Stimulated activated CD8-positive, alpha-beta memory T cell treated with anti-CD3 and anti-CD28 coated beads, Interleukin-2, amount 100 ng/mL, for 48 hours (primary cell): ENCODE measurements around the gene SMPX.
A peak's percentile ranks its signal among the peaks of the same experiment; 100 is the strongest.
"Not testable (repeated sequence)": the region's sequence is repeated elsewhere in the genome, so short reads cannot be mapped to it uniquely, and the experiment has no call there.

Experiments
- DNase-seq, 2 donors: peaks; one replicate each; pipeline ENCODE4 v3.0.0-alpha.2; 2020; ENCODE audit warnings: low read depth in 2 of 2

SMPX gene

GRCh38 chrX:21757960-21758359 is at the start of gene SMPX:
TSS of gene SMPX (minus strand) at chrX:21758116. CDS start at chrX:21754290, 3,826 bp downstream.
- DNase-seq = no peak

- no peak for DNase-seq
Measured at GRCh38 chrX:21806691-21807090, 48.8 kb upstream of the SMPX start.

- DNase-seq = no peak
Measured at GRCh38 chrX:21802839-21803238, 44.9 kb upstream of the SMPX start.

GRCh38 chrX:21802054-21802670 is 44.2 kb upstream of the SMPX start:
- no peak for DNase-seq

- DNase-seq = no peak
Measured at GRCh38 chrX:21800344-21800770, 42.4 kb upstream of the SMPX start.

- no peak for DNase-seq
Measured at GRCh38 chrX:21799767-21800166, 41.9 kb upstream of the SMPX start.

GRCh38 chrX:21798677-21799219 is 40.8 kb upstream of the SMPX start:
- DNase-seq = no peak

GRCh38 chrX:21781976-21782375 is 24.1 kb upstream of the SMPX start:
- no peak for DNase-seq

- no peak for DNase-seq
Measured at GRCh38 chrX:21781525-21781924, 23.6 kb upstream of the SMPX start.

GRCh38 chrX:21779095-21779494 is 21.2 kb upstream of the SMPX start:
- DNase-seq = no peak

- DNase-seq = no peak
Measured at GRCh38 chrX:21778236-21778635, 20.3 kb upstream of the SMPX start.

GRCh38 chrX:21775128-21775527 is 17.2 kb upstream of the SMPX start:
- not testable (repeated sequence) for DNase-seq

- DNase-seq = not testable (repeated sequence)
Measured at GRCh38 chrX:21773036-21773435, 15.1 kb upstream of the SMPX start.

- DNase-seq = no peak
Measured at GRCh38 chrX:21770631-21771321, 12.9 kb upstream of the SMPX start.

GRCh38 chrX:21766101-21766500 is 8.2 kb upstream of the SMPX start:
- DNase-seq = no peak

GRCh38 chrX:21764008-21764407 is 6.1 kb upstream of the SMPX start:
- DNase-seq = no peak

GRCh38 chrX:21758488-21758887 is 572 bp upstream of the SMPX start:
- DNase-seq = no peak

- no peak for DNase-seq
Measured at GRCh38 chrX:21756785-21757529, 959 bp downstream of the SMPX start.

- DNase-seq = no peak
Measured at GRCh38 chrX:21749924-21750323, 8.0 kb downstream of the SMPX start.

- DNase-seq = no peak
Measured at GRCh38 chrX:21748235-21748634, 9.7 kb downstream of the SMPX start.

- DNase-seq = no peak
Measured at GRCh38 chrX:21747558-21747957, 10.4 kb downstream of the SMPX start.

- peak; percentile 7 to 26 for DNase-seq
Measured at GRCh38 chrX:21745756-21746155, 12.2 kb downstream of the SMPX start.

- DNase-seq = no peak
Measured at GRCh38 chrX:21744721-21745120, 13.2 kb downstream of the SMPX start.
